NCI-H345 (cell line): ENCODE data around the gene HSPB6.
A peak's percentile ranks its signal among the peaks of the same experiment; 100 is the strongest.
"Not testable (repeated sequence)": the region's sequence is repeated elsewhere in the genome, so short reads cannot be mapped to it uniquely, and the experiment has no call there.

Source experiments
- DNase-seq: peaks from one replicate; lab custom pipeline; 2025; lab: John Stamatoyannopoulos, UW

The HSPB6 gene

GRCh38 chr19:35731779-35732405, 24.9 kb downstream of the HSPB6 start:
- DNase-seq, result no peak

- no peak for DNase-seq
These were observed 25.5 kb downstream of the HSPB6 start for GRCh38 chr19:35731353-35731752.

GRCh38 chr19:35730326-35730725, 26.5 kb downstream of the HSPB6 start:
- DNase-seq, result no peak

- DNase-seq, result no peak
These were observed 27.1 kb downstream of the HSPB6 start for GRCh38 chr19:35729763-35730162.

GRCh38 chr19:35729021-35729420, 27.8 kb downstream of the HSPB6 start:
- no peak for DNase-seq

GRCh38 chr19:35727956-35728706, 28.7 kb downstream of the HSPB6 start:
- no peak for DNase-seq

- DNase-seq, result no peak
These were observed 29.5 kb downstream of the HSPB6 start for GRCh38 chr19:35727053-35727955.

GRCh38 chr19:35725216-35725861, 31.5 kb downstream of the HSPB6 start:
- DNase-seq, result no peak

GRCh38 chr19:35724560-35724959, 32.3 kb downstream of the HSPB6 start:
- no peak for DNase-seq

- DNase-seq, result not testable (repeated sequence)
These were observed 32.7 kb downstream of the HSPB6 start for GRCh38 chr19:35724132-35724531.

- DNase-seq, result no peak
These were observed 33.2 kb downstream of the HSPB6 start for GRCh38 chr19:35723671-35724070.

GRCh38 chr19:35722897-35723296, 33.9 kb downstream of the HSPB6 start:
- DNase-seq, result no peak

GRCh38 chr19:35722461-35722860, 34.4 kb downstream of the HSPB6 start:
- no peak for DNase-seq

- DNase-seq, result no peak
These were observed 35.5 kb downstream of the HSPB6 start for GRCh38 chr19:35721374-35721773.

GRCh38 chr19:35720648-35721047, 36.2 kb downstream of the HSPB6 start:
- DNase-seq, result no peak

GRCh38 chr19:35720163-35720524, 36.7 kb downstream of the HSPB6 start:
- DNase-seq, result no peak

GRCh38 chr19:35719402-35720162, 37.2 kb downstream of the HSPB6 start:
- no peak for DNase-seq

GRCh38 chr19:35718345-35719041, 38.3 kb downstream of the HSPB6 start:
- peak; percentile 49 for DNase-seq

GRCh38 chr19:35717665-35718344, 39.0 kb downstream of the HSPB6 start, which contains the start of gene KMT2B:
Gene KMT2B, plus strand, starts transcription at chr19:35718003. Its CDS starts 16 bp downstream, at chr19:35718019.
- DNase-seq, result peak; percentile 100
